Activated CD8-positive, alpha-beta T cell treated with anti-CD3 and anti-CD28 coated beads, Interleukin-2, amount 10 ng/mL, durations not matched to agents 7 days and 5 days (primary cell): ENCODE data around the gene PIM3. TPM values are rescaled to one million over a fixed set of nuclear protein-coding genes. Genes with fewer than 3 reads are reported as not detected.
A peak's percentile ranks its signal among the peaks of the same experiment; 100 is the strongest.

Experiments used
- ATAC-seq: fragments of 150-1000 bp; cut with Tn5 transposase; one replicate; pipeline ENCODE4 v1.10.0; 2021; ENCODE audit warnings: moderate library complexity
- CTCF ChIA-PET: fragments of 350-600 bp; sonication (Branson Sonifier 250); formaldehyde crosslinking; loops from one replicate; lab custom pipeline; 2021; ENCODE audit warnings: antibody characterized with exemption; lab: Charles Lee
- POLR2A ChIA-PET: fragments of 350-600 bp; sonication (Branson Sonifier 250); formaldehyde crosslinking; loops from one replicate; lab custom pipeline; 2021; ENCODE audit warnings: antibody characterized with exemption; lab: Charles Lee
- DNase-seq: peaks from one replicate; pipeline ENCODE4 v3.0.0-alpha.2; 2020
- H3K27ac Mint-ChIP-seq: one replicate; pipeline ENCODE4 v1.8.0; 2021; ENCODE audit warnings: mild to moderate bottlenecking, mixed read lengths
- H3K27me3 Mint-ChIP-seq: one replicate; pipeline ENCODE4 v1.8.0; 2021; ENCODE audit warnings: low read depth, mixed read lengths
- H3K36me3 Mint-ChIP-seq: one replicate; pipeline ENCODE4 v1.8.0; 2021; ENCODE audit warnings: low read depth, mixed read lengths
- H3K4me1 Mint-ChIP-seq: one replicate; pipeline ENCODE4 v1.8.0; 2021; ENCODE audit warnings: low read depth, mixed read lengths
- H3K4me3 Mint-ChIP-seq: one replicate; pipeline ENCODE4 v1.8.0; 2021; ENCODE audit warnings: mild to moderate bottlenecking, mixed read lengths
- H3K9me3 Mint-ChIP-seq: one replicate; pipeline ENCODE4 v1.8.0; 2022; ENCODE audit warnings: mixed read lengths; ENCODE audit not compliant: insufficient read depth
- microRNA-seq: library from miRNA; unstranded; fragments of <30 nt; microRNA quantifications from one replicate; pipeline ENCODE4 v1.2.0, GENCODE V29; 2022
- total RNA-seq, 2 experiments: library from RNA; stranded (reverse); gene quantifications; one replicate each; pipeline ENCODE4 v1.2.3, GENCODE V29; 2021

PIM3 gene
- total RNA-seq, 2 experiments from 2014 or later = 45.1 to 45.7 TPM

DNA sequence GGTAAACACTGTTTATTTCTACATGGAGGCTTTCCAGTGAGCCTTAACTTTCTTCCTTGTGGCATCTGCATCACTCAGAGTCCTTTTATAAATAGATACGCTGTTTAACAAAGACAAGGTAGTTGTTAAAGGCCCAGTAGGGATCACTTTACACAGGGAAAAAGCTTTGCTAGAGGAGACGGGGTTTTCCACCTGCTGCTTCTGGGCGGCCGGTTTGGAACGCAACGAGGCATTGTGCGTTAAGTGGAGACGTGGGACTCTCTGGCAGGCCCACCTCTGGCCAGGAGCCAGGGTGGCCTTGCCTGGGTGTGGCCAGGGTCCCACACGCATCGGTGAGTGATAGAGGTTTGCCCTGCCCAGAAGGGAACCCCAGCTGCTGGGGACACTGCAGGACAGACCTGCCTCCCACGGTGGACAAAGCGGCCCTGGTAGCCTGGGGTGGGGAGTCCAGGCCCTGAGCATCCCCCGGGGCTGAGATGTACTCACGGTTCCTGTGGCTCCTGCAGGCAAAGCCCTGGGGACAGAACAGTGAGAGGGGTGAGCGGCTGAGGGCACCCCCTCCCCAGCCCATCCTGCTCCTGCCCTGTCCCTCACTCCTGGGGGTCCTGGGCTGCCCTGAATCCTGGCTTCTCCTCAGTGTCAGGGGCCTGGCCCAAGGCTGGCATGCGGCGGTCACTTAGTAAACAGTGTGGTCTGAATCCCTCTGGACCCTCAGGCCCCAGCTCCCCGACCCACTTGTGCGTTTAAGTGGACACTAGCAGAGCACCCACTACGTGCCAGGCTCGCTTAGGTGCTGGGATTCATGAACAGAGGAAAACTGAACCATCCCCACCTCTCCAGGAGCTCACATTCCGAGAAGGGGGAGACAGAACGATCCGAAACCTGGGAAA, 47.8 kb downstream of the PIM3 start:
- Mint-ChIP-seq H3K27ac (no peak overlapping the region), H3K9me3 (no peaks in the 10 kb centered on the region), H3K4me1 (peaks cover 7% of the 10 kb centered on the region), H3K27me3 (peaks cover 19% of the 10 kb centered on the region), H3K4me3 (no peak overlapping the region), H3K36me3 (no peaks in the 10 kb centered on the region)
- no peak for DNase-seq
- ATAC-seq = no peak
- ChIA-PET POLR2A (no interaction called here), CTCF (interaction anchor here (1.0 kb wide), 1 partner anchor 22 kb away, joined by 3 read pairs; no protein-coding TSS in a partner anchor)

DNA sequence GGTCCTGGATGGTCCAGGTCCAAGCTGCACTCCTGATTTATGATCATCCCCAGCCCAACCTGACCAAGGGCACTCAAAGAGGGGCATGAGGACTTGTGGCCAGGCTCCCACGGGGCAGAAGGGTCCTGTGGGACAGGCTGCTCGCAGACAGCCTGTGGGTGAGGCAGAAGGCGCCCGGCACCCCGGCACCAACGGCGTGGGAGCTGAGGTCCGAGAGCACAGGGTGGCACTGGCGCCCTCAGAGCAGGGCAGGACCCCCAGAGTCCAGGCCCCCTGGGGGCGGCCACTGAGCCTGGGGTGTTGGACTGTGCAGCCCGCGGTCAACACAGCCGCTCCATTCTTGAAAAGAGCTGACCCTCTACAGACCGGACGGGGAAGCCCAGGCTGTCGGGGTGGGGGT, 48.7 kb downstream of the PIM3 start:
- POLR2A ChIA-PET = no interaction called here
- no peaks in the 10 kb centered on the region for H3K36me3 Mint-ChIP-seq
- DNase-seq (no peak), ATAC-seq (no peak)
- no peak overlapping the region for H3K4me3 Mint-ChIP-seq
- CTCF ChIA-PET = no interaction called here
- no peak overlapping the region for H3K27ac Mint-ChIP-seq
- H3K4me1 Mint-ChIP-seq = peaks cover 7% of the 10 kb centered on the region
- peaks cover 17% of the 10 kb centered on the region for H3K27me3 Mint-ChIP-seq
- H3K9me3 Mint-ChIP-seq = no peaks in the 10 kb centered on the region

DNA sequence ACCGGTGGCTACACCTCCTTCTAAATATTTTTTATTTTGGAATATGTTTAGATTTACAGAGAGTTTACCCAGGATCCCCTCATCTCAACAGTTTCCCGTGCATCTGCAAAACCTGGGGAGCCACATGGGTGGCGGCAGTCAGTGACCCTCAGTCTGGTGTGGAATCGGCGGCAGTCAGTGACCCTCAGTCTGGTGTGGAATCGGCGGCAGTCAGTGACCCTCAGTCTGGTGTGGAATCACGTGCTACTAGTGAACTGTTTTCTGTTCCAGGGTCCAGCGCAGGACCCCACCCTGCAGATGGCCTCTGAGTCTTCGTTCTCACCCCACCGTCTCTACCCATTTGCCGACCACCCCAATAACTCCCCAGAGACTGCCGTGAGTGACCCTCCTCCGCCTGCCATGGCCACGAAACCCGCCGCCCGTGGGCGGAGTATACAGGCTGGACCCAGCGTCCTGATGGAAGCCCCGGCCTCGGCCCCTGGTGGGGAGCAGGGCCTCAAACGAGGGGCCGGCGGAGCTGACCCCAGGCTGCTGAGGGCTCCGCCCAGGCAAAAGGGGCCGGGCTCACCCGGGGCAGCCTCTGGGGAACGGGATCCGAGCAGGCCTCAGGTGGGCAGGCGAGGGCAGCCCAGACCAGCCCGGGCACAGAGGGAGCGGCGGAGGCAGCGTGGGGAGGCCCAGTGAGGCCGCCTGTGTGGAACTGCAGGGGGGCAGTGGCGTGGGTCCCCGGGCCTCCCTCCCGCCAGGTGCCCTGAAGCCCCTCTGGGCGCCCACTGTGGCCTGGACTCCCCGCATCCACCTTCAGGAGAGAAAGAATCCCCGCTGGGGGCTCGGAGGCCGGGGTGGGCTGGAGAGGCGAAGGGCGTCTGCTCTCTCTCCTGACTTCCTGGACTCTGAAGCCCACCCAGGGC, 49.4 kb downstream of the PIM3 start:
- ChIA-PET CTCF (no interaction called here), POLR2A (no interaction called here)
- ATAC-seq = no peak
- H3K27me3 Mint-ChIP-seq = peaks cover 16% of the 10 kb centered on the region
- H3K36me3 Mint-ChIP-seq = no peaks in the 10 kb centered on the region
- H3K4me3 Mint-ChIP-seq = no peak overlapping the region
- DNase-seq = no peak
- no peaks in the 10 kb centered on the region for H3K9me3 Mint-ChIP-seq
- no peak overlapping the region for H3K27ac Mint-ChIP-seq
- H3K4me1 Mint-ChIP-seq = peaks cover 7% of the 10 kb centered on the region

DNA sequence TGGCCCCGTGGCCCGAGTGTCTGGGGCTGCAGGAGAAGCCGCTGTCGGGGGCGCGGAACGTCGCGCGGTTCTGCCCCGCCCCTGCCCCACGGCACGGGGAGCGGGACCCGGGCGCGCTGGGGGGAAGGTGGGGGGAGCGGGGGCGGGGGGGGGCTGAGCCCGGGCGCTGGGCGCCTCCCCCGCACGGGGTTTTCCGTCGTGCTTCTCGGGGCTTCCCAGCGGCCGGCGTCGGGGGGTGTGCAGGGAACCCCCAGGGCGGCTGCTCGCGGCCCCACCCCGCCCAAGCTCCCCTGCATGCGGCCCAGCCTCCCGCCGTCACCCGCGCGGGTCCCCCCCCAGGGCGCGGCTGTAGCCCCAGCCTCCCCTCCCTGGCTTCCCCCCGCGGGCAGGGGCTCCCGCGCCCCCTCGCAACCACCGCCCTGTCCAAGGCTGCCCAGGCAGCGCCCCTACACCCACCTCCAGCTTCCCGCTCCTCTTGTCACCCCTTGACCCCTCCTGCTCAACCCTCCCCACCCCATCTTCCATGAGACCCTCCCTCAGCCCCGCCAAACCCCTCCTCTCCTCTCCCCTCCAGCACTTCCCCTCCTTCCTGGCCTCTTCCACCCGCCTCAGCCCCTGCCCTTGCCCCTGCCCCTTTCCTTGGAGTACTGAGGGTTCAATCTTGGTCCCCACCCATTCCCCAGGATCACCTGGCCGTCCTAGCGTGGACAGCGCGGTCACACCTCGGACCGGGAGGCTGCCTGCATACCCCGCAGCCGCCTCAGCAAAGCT, 50.3 kb downstream of the PIM3 start:
- DNase-seq (no peak), ATAC-seq (peak; percentile 14)
- POLR2A ChIA-PET = no interaction called here
- Mint-ChIP-seq H3K4me3 (no peak overlapping the region), H3K4me1 (peaks cover 8% of the 10 kb centered on the region), H3K27me3 (peaks cover 14% of the 10 kb centered on the region), H3K9me3 (no peaks in the 10 kb centered on the region), H3K27ac (no peak overlapping the region), H3K36me3 (no peaks in the 10 kb centered on the region)
- CTCF ChIA-PET = no interaction called here

DNA sequence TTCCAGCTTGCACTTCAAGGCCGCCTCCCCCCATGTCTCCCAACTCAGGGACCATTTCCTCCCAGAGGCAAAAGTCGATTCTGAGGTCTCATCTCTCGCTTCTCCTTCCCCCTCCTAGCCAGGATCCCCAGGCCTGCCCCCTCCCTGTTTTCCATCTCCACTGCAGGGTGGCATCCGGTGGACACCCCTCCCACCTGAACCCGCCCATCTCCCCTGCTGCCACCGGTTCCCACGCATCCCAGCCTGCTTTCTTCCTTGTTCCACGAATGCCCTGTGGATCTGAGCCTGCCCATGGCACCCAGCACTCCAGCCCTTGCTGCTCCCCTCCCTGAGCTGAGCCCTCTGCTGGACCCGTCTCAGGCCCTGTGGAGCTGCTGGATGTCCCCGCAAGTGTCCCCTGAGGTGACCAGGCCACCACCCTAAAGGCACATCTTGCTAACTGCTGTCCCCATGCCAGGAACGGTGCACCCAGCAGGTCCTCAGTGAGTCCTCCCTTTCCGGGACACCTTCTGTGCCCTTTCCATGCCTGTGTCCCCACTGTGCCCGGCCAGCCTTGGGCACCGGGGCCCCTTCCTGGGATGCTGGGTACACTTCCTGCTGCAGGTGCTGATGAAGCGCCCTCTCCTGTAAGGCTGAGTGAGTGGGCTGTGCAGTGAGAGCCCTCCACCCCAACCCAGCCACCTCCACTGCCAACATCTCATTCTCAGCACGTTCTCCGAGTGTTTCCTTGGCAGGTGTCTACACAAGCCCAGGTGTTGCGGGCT, 51.1 kb downstream of the PIM3 start:
- Mint-ChIP-seq H3K27me3 (peaks cover 14% of the 10 kb centered on the region), H3K4me3 (no peak overlapping the region)

DNA sequence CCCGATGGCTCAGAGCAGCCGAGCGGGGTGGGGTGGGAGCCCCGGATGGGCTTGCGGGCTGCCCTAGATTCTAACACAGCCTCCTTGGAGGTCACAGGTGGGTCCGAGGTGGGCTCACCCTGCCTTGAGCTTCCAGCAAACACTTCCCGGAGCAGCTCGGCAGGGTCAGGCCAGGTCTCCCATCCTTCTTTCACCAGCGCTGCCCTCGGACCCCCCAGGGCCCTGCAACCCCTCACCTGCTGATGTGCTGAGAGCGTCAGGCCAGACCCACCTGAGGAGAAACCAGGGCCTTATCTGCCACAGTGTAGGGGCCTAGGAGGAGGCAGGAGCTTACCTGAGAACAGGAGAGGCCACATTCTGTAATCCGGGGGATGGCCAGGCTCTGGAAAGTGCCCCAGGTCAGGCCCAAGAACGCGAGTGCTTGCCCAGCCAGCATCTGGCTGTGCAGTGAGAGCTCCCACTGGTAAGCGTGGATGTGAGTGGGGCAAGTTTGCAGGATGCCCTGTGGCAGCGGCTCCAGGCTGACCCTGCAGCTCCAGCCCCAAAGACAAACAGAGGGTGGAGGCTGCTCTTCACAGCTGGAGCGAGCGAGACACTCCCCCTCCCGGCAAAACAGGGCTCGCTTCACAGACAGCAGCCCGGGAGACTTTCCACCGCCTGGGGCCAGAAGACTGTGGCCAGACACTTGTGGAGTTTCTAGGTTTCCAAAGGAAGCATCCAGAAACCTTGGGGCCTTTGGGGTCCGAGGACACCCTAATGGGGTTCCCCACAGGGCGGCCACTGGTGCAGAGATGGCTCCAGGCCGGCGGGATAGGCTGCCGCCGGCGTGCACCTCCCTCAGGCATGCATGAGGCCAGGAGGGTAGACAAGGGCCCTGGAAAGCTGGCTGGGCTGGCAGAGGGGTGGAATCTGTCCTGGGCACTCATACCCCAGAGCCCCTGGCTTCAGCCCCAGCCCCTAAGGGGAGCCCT, 51.9 kb downstream of the PIM3 start, which contains the start of gene IL17REL:
TSS of gene IL17REL (minus strand) at position 555 of the 971 bp plus-strand sequence. CDS start at position 436, 119 bp downstream.
- H3K4me1 Mint-ChIP-seq = peaks cover 21% of the 10 kb centered on the region
- H3K27me3 Mint-ChIP-seq = peaks cover 14% of the 10 kb centered on the region
- H3K36me3 Mint-ChIP-seq = no peaks in the 10 kb centered on the region
- CTCF ChIA-PET = interaction anchor here (1.1 to 1.4 kb wide), 2 partner anchors 18 to 82 kb away, joined by 3 to 4 read pairs; no protein-coding TSS in a partner anchor
- H3K9me3 Mint-ChIP-seq = no peaks in the 10 kb centered on the region
- H3K4me3 Mint-ChIP-seq = no peak within 1 kb of the TSS
- DNase-seq = no peak
- no peak within 1 kb of the TSS for H3K27ac Mint-ChIP-seq
- POLR2A ChIA-PET = no interaction called here
- no peak for ATAC-seq

More for the DNA sequence above, 51.1 kb downstream of the PIM3 start:
- H3K9me3 Mint-ChIP-seq = no peaks in the 10 kb centered on the region
- DNase-seq = no peak
- CTCF ChIA-PET = interaction anchor here (1.1 kb wide), 1 partner anchor 19 kb away, joined by 3 read pairs; no protein-coding TSS in a partner anchor
- peaks cover 14% of the 10 kb centered on the region for H3K4me1 Mint-ChIP-seq
- H3K36me3 Mint-ChIP-seq = no peaks in the 10 kb centered on the region
- ATAC-seq = no peak
- H3K27ac Mint-ChIP-seq = no peak overlapping the region
- POLR2A ChIA-PET = no interaction called here

Small RNAs within 50 kb of the gene (microRNA-seq; reads per million reads assigned to microRNA genes)
- gene MIR6821 = 4.6 reads per million

Other genes starting within 250 kb of the PIM3 start
- gene BRD1, start 132.9 kb upstream of the PIM3 start, total RNA-seq = 10 to 100 TPM; 43.0 to 44.3 TPM
- 10 to 100 TPM; 19.4 to 19.6 TPM for gene ZBED4, start 106.9 kb upstream of the PIM3 start, total RNA-seq
- gene ALG12, start 42.3 kb upstream of the PIM3 start, total RNA-seq = 10 to 100 TPM; 16.3 to 17.4 TPM
- gene CRELD2, start 42.1 kb upstream of the PIM3 start, total RNA-seq = 10 to 100 TPM; 58.0 to 58.1 TPM
- gene IL17REL, start 52.0 kb downstream of the PIM3 start, total RNA-seq = not detected
- not detected for gene TTLL8, start 97.5 kb downstream of the PIM3 start, total RNA-seq
- gene MLC1, start 124.7 kb downstream of the PIM3 start, total RNA-seq = 1 to 10 TPM; 8.3 to 9.4 TPM
- not detected for gene MOV10L1, start 129.2 kb downstream of the PIM3 start, total RNA-seq
- under 1 TPM in 1 of 2 experiments, not detected in 1; 0.10 TPM for gene PANX2, start 210.0 kb downstream of the PIM3 start, total RNA-seq
- 100 to 1,000 TPM; 115 to 129 TPM for gene TRABD, start 225.1 kb downstream of the PIM3 start, total RNA-seq
- gene SELENOO, start 240.2 kb downstream of the PIM3 start, total RNA-seq = 10 to 100 TPM; 23.6 to 24.4 TPM